ENCODE data around the gene DHX8.

GRCh38 chr17:43439041-43439440 is 44.7 kb upstream of the DHX8 start:
- TF ChIP-seq CTCF (conservative IDR thresholded peaks at IDR 0.05; ENCODE audit: low read depth, low read length) (no peak), EZH2phosphoT487 (IDR thresholded peaks at IDR 0.05; ENCODE audit: borderline replicate concordance, low read length) (no peak), EZH2 (IDR thresholded peaks at IDR 0.05; ENCODE audit: low read length, unreplicated experiment) (no peak)
